Measurements from ENCODE around the gene ZBTB24. TPM values are rescaled to one million over a fixed set of nuclear protein-coding genes. Genes with fewer than 3 reads are reported as not detected.

The ZBTB24 gene
- total and polyA plus RNA-seq, 2 donors (not counting 3 experiments of a cell fraction or from before 2014, with no cell fraction given): 1.9 to 6.2 TPM

GRCh38 chr6:109420751-109421150, 62.3 kb downstream of the ZBTB24 start:
- ChIA-PET POLR2A (no interaction called here), CTCF (interaction anchor here (0.9 kb wide), 1 partner anchor 29 kb away, joined by 3 read pairs; no protein-coding TSS in a partner anchor)
- H2AFZ ChIP-seq (ENCODE audit: low read depth, low read length): no peak overlapping the region
- H3K4me3 ChIP-seq (replicated peaks in 1 of 3; ENCODE audit: insufficient read depth in 1 of 3, low read depth in 1 of 3, low read length in 3 of 3): no peak overlapping the region
- no peak overlapping the region for H3K9ac ChIP-seq (replicated peaks; ENCODE audit: extremely low read depth, insufficient read depth, low read length)
- H3K79me2 ChIP-seq (ENCODE audit: control insufficient read depth, insufficient read depth, low read length): no peaks in the 10 kb centered on the region
- TF ChIP-seq FOS (IDR thresholded peaks at IDR 0.05; ENCODE audit: borderline replicate concordance, insufficient read depth, low read length) (no peak), JUN (IDR thresholded peaks at IDR 0.05; ENCODE audit: borderline replicate concordance, insufficient read depth, insufficient read length, low read depth) (no peak), EZH2 (IDR thresholded peaks at IDR 0.05; ENCODE audit: borderline replicate concordance, low read depth, low read length, severe bottlenecking) (no peak), MAX (IDR thresholded peaks at IDR 0.05; ENCODE audit: insufficient read depth, insufficient read length) (no peak), CTCF (IDR thresholded peaks at IDR 0.05; ENCODE audit: extremely low read depth in 1 of 2, insufficient read depth in 1 of 2, low read depth in 1 of 2, low read length in 2 of 2) (no peak), POLR2AphosphoS5 (IDR thresholded peaks at IDR 0.05; ENCODE audit: insufficient read depth, low read depth, low read length) (no peak), GATA2 (IDR thresholded peaks at IDR 0.05; ENCODE audit: insufficient read depth, insufficient read length, low read depth, low read length) (no peak), POLR2A (IDR thresholded peaks at IDR 0.05; ENCODE audit: low read depth, low read length) (no peak)
- H3K4me1 ChIP-seq (ENCODE audit: control insufficient read depth, extremely low read depth, insufficient read depth, low read length): no peaks in the 10 kb centered on the region
- H3K36me3 ChIP-seq (ENCODE audit: control insufficient read depth in 2 of 2, extremely low read depth in 1 of 2, insufficient read depth in 2 of 2, low read length in 2 of 2): no peaks in the 10 kb centered on the region
- BruUV-seq (replicated peaks): no TSS peak
- H3K9me1 ChIP-seq (replicated peaks; ENCODE audit: control insufficient read depth, extremely low read depth, insufficient read depth, low read length): no peaks in the 10 kb centered on the region
- H3K4me2 ChIP-seq (ENCODE audit: insufficient read depth, low read length): no peak overlapping the region
- no peak overlapping the region for H3K27ac ChIP-seq (ENCODE audit: insufficient read depth, low read depth, low read length)
- dilution Hi-C loops (cut with MboI; ENCODE audit: extremely low pct_ligation_motif_present, low sequenced_read_pairs): no loop called here
- H3K9me3 ChIP-seq (replicated peaks; ENCODE audit: control insufficient read depth, insufficient read depth, low read length): no peaks in the 10 kb centered on the region
- DNase-seq (ENCODE audit: low read depth, low spot score): no peak
- peaks cover 0 to 4% of the 10 kb centered on the region in 2 experiments for H3K27me3 ChIP-seq (ENCODE audit: control insufficient read depth in 2 of 2, insufficient read depth in 2 of 2, low read length in 2 of 2)
- FAIRE-seq: no peak
- H4K20me1 ChIP-seq (replicated peaks; ENCODE audit: control insufficient read depth, extremely low read depth, insufficient read depth, low read length): no peaks in the 10 kb centered on the region
- intact Hi-C loops (cut with micrococcal nuclease): no loop called here

All from endothelial cell of umbilical vein (primary cell).